ENCODE data around the gene TTLL12. TPM values are rescaled to one million over a fixed set of nuclear protein-coding genes. Genes with fewer than 3 reads are reported as not detected.
"Not testable (repeated sequence)": the region's sequence is repeated elsewhere in the genome, so short reads cannot be mapped to it uniquely, and the experiment has no call there.

Gene TTLL12
- polyA plus RNA-seq, 1 experiment, result 5.7 TPM

GRCh38 chr22:43150731-43151206 lies 36.2 kb downstream of the TTLL12 start:
- ChIA-PET CTCF (interaction anchor here (0.6 to 0.7 kb wide), 3 partner anchors 139 to 498 kb away, joined by 4 to 7 read pairs (median 5); no protein-coding TSS in a partner anchor), POLR2A (no interaction called here)
- H3K27ac ChIP-seq (ENCODE audit: low read depth, low read length), result no peak overlapping the region
- H3K4me3 ChIP-seq (ENCODE audit: low read depth, low read length), result peak overlapping the region; percentile 80
- DNase-seq (ENCODE audit: low read depth, low spot score), result no peak
- H3K27me3 ChIP-seq (ENCODE audit: control insufficient read depth, insufficient read depth, low read length), result no peaks in the 10 kb centered on the region
- H3K9me3 ChIP-seq (ENCODE audit: control insufficient read depth, insufficient read depth, low read length), result no peaks in the 10 kb centered on the region; the same call in 1 of the 2 replicates
- no peak for TF ChIP-seq CTCF (IDR thresholded peaks at IDR 0.05; ENCODE audit: low read depth, low read length)

- H3K9me3 ChIP-seq (ENCODE audit: control insufficient read depth, insufficient read depth, low read length), result no peaks in the 10 kb centered on the region; the same call in 1 of the 2 replicates
- H3K4me3 ChIP-seq (ENCODE audit: low read depth, low read length), result no peak overlapping the region
- ChIA-PET CTCF (no interaction called here), POLR2A (no interaction called here)
- H3K27me3 ChIP-seq (ENCODE audit: control insufficient read depth, insufficient read depth, low read length), result no peaks in the 10 kb centered on the region
- no peak for TF ChIP-seq CTCF (IDR thresholded peaks at IDR 0.05; ENCODE audit: low read depth, low read length)
- H3K27ac ChIP-seq (ENCODE audit: low read depth, low read length), result no peak overlapping the region
- DNase-seq (ENCODE audit: low read depth, low spot score), result no peak
Observed at GRCh38 chr22:43148581-43148980, 38.4 kb downstream of the TTLL12 start.

GRCh38 chr22:43147821-43148220 lies 39.1 kb downstream of the TTLL12 start:
- DNase-seq (ENCODE audit: low read depth, low spot score), result no peak
- CTCF ChIA-PET, result no interaction called here
- Histone ChIP-seq H3K9me3 (ENCODE audit: control insufficient read depth, insufficient read depth, low read length) (no peaks in the 10 kb centered on the region; the same call in 1 of the 2 replicates), H3K27me3 (ENCODE audit: control insufficient read depth, insufficient read depth, low read length) (no peaks in the 10 kb centered on the region), H3K4me3 (ENCODE audit: low read depth, low read length) (no peak overlapping the region), H3K27ac (ENCODE audit: low read depth, low read length) (no peak overlapping the region)
- POLR2A ChIA-PET, result no interaction called here
- no peak for TF ChIP-seq CTCF (IDR thresholded peaks at IDR 0.05; ENCODE audit: low read depth, low read length)

GRCh38 chr22:43146332-43146731 lies 40.6 kb downstream of the TTLL12 start:
- POLR2A ChIA-PET; H3K4me3 ChIP-seq (ENCODE audit: low read depth, low read length); H3K27ac ChIP-seq (ENCODE audit: low read depth, low read length); CTCF ChIA-PET; DNase-seq (ENCODE audit: low read depth, low spot score); H3K27me3 ChIP-seq (ENCODE audit: control insufficient read depth, insufficient read depth, low read length); H3K9me3 ChIP-seq (ENCODE audit: control insufficient read depth, insufficient read depth, low read length): not testable (repeated sequence)

- H3K4me3 ChIP-seq (ENCODE audit: low read depth, low read length); POLR2A ChIA-PET; H3K27ac ChIP-seq (ENCODE audit: low read depth, low read length); CTCF ChIA-PET; H3K27me3 ChIP-seq (ENCODE audit: control insufficient read depth, insufficient read depth, low read length); H3K9me3 ChIP-seq (ENCODE audit: control insufficient read depth, insufficient read depth, low read length); DNase-seq (ENCODE audit: low read depth, low spot score): not testable (repeated sequence)
Observed at GRCh38 chr22:43145371-43145770, 41.6 kb downstream of the TTLL12 start.

GRCh38 chr22:43144949-43145348 lies 42.0 kb downstream of the TTLL12 start:
- POLR2A ChIA-PET, result no interaction called here
- H3K27me3 ChIP-seq (ENCODE audit: control insufficient read depth, insufficient read depth, low read length), result no peaks in the 10 kb centered on the region
- TF ChIP-seq CTCF (IDR thresholded peaks at IDR 0.05; ENCODE audit: low read depth, low read length), result no peak
- no peak for DNase-seq (ENCODE audit: low read depth, low spot score)
- no peak overlapping the region for H3K27ac ChIP-seq (ENCODE audit: low read depth, low read length)
- no peak overlapping the region for H3K4me3 ChIP-seq (ENCODE audit: low read depth, low read length)
- H3K9me3 ChIP-seq (ENCODE audit: control insufficient read depth, insufficient read depth, low read length), result no peaks in the 10 kb centered on the region
- CTCF ChIA-PET, result no interaction called here

Data from AG04450 (cell line).